OCI-LY3 (cell line): ENCODE data around the gene TMEM233.

Experiments
- H2AFZ ChIP-seq: fragments of 200-600, 300-600 bp; shearing (Covaris generic); 2 replicates; pipeline ENCODE4 v1.6.0; 2014; ENCODE audit warnings: antibody characterized with exemption, low read depth, low read length
- H3K27ac ChIP-seq: fragments of 200-600, 300-600 bp; sonication (generic); 2 replicates; pipeline ENCODE4 v1.5.1; 2014; ENCODE audit warnings: mild to moderate bottlenecking, low read length, moderate library complexity, mixed read lengths
- H3K27me3 ChIP-seq: fragments of 200-600, 300-600 bp; sonication (generic); 2 replicates; pipeline ENCODE4 v1.6.1; 2014; ENCODE audit warnings: low read depth, low read length, mixed read lengths
- H3K36me3 ChIP-seq: fragments of 200-600, 300-600 bp; sonication (generic); replicated peaks from 2 replicates; pipeline ENCODE3; 2014; ENCODE audit warnings: low read depth, low read length, mixed read lengths
- H3K4me1 ChIP-seq: fragments of 300-600, 200-600 bp; sonication (generic); 2 replicates; pipeline ENCODE4 v1.6.1; 2014; ENCODE audit warnings: low read length, mixed read lengths
- H3K4me2 ChIP-seq: fragments of 200-600, 300-600 bp; sonication (generic); 2 replicates; pipeline ENCODE4 v1.6.1; 2014; ENCODE audit warnings: low read length, mixed read lengths
- H3K4me3 ChIP-seq: fragments of 300-600, 200-600 bp; sonication (generic); 2 replicates; pipeline ENCODE4 v1.5.1; 2014; ENCODE audit warnings: antibody characterized with exemption, mild to moderate bottlenecking, low read length, moderate library complexity
- H3K79me2 ChIP-seq: fragments of 300-600, 200-600 bp; shearing (Covaris generic); 2 replicates; pipeline ENCODE4 v1.6.1; 2014; ENCODE audit warnings: mild to moderate bottlenecking, low read length, mixed read lengths
- H3K9ac ChIP-seq: fragments of 300-600, 200-600 bp; shearing (Covaris generic); 2 replicates; pipeline ENCODE4 v1.6.0; 2014; ENCODE audit warnings: mild to moderate bottlenecking, low read length, moderate library complexity
- H3K9me3 ChIP-seq: fragments of 200-600, 300-600 bp; shearing (Covaris generic); 2 replicates; pipeline ENCODE4 v1.6.1; 2014; ENCODE audit warnings: low read length, mixed read lengths; ENCODE audit not compliant: insufficient read depth
- H4K20me1 ChIP-seq: fragments of 200-600, 300-600 bp; sonication (generic); 2 replicates; pipeline ENCODE4 v1.6.1; 2016; ENCODE audit warnings: low read length, mixed read lengths; ENCODE audit not compliant: insufficient read depth
- EZH2phosphoT487 ChIP-seq: fragments of 200-600 bp; shearing (Covaris generic); IDR thresholded peaks from 2 replicates; pipeline ENCODE4 v1.6.1; 2018; ENCODE audit warnings: antibody characterized with exemption, mixed run types, low read depth
- TF ChIP-seq, protein P1 (sequence below): fragments of 200-600, 300-600 bp; sonication (generic); IDR thresholded peaks from 2 replicates; pipeline ENCODE4 v1.5.1; 2014; ENCODE audit warnings: antibody characterized with exemption, low read length, low read depth

The TMEM233 gene

DNA sequence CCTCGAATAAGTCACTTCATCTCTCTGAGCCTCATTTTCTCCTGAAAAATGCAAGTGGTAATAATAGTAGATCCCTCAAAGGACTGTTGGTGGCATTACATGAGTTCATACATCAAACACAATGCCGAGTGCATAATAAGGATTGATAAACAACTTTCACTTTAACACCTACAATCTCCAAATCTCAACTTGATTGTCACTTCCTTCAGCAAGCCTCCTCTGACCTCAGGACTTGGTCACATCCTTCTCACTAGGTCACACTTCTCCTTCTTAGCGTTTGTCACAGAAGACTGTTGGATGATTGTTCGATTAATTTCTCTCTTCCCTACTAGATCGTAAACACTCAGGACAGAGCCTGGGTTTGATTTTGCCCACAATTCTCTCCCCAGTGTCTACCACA lies 66.5 kb downstream of the TMEM233 start:
- Histone ChIP-seq H3K4me1 (peaks cover 4% of the 10 kb centered on the region), H3K79me2 (no peaks in the 10 kb centered on the region)

DNA sequence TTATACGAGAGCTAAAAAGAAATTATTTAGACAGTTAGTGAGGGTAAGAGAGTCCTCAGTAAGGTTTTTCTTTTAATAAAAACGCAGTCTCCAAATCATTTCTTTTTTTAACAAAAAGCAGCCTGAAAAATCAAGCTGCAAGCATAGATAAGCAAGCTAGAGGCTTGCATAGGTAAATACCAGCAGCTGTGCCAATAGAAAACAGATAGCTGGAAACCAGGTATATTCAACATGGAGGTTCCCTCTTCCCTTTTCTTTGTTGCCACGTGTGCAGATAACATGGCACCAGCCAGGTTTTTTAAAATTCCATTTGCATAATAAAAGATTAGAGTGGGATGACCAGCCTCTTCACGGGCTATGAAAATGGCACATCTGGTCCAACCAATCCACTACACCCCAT lies 68.3 kb downstream of the TMEM233 start:
- H2AFZ ChIP-seq, result no peak overlapping the region
- no peaks in the 10 kb centered on the region for H3K36me3 ChIP-seq
- no peaks in the 10 kb centered on the region for H4K20me1 ChIP-seq
- H3K9ac ChIP-seq, result no peak overlapping the region
- H3K79me2 ChIP-seq, result no peaks in the 10 kb centered on the region
- no peak overlapping the region for H3K4me2 ChIP-seq
- H3K27ac ChIP-seq, result no peak overlapping the region
- TF ChIP-seq EZH2phosphoT487, result no peak
- TF ChIP-seq, protein P1, sequence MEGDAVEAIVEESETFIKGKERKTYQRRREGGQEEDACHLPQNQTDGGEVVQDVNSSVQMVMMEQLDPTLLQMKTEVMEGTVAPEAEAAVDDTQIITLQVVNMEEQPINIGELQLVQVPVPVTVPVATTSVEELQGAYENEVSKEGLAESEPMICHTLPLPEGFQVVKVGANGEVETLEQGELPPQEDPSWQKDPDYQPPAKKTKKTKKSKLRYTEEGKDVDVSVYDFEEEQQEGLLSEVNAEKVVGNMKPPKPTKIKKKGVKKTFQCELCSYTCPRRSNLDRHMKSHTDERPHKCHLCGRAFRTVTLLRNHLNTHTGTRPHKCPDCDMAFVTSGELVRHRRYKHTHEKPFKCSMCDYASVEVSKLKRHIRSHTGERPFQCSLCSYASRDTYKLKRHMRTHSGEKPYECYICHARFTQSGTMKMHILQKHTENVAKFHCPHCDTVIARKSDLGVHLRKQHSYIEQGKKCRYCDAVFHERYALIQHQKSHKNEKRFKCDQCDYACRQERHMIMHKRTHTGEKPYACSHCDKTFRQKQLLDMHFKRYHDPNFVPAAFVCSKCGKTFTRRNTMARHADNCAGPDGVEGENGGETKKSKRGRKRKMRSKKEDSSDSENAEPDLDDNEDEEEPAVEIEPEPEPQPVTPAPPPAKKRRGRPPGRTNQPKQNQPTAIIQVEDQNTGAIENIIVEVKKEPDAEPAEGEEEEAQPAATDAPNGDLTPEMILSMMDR, result no peak
- no peak overlapping the region for H3K4me3 ChIP-seq
- no peaks in the 10 kb centered on the region for H3K27me3 ChIP-seq
- H3K4me1 ChIP-seq, result peaks cover 15% of the 10 kb centered on the region
- no peaks in the 10 kb centered on the region for H3K9me3 ChIP-seq

More for the DNA sequence above, 66.5 kb downstream of the TMEM233 start:
- no peak overlapping the region for H3K9ac ChIP-seq
- TF ChIP-seq, protein P1, result no peak
- TF ChIP-seq EZH2phosphoT487, result no peak
- no peaks in the 10 kb centered on the region for H3K27me3 ChIP-seq
- H3K4me3 ChIP-seq, result peak overlapping the region; percentile 38; the same call in 1 of the 2 replicates
- H2AFZ ChIP-seq, result peak overlapping the region; percentile 97
- H3K4me2 ChIP-seq, result peak overlapping the region; percentile 56
- H3K9me3 ChIP-seq, result no peaks in the 10 kb centered on the region
- H3K27ac ChIP-seq, result no peak overlapping the region
- H3K36me3 ChIP-seq, result no peaks in the 10 kb centered on the region
- no peaks in the 10 kb centered on the region for H4K20me1 ChIP-seq

DNA sequence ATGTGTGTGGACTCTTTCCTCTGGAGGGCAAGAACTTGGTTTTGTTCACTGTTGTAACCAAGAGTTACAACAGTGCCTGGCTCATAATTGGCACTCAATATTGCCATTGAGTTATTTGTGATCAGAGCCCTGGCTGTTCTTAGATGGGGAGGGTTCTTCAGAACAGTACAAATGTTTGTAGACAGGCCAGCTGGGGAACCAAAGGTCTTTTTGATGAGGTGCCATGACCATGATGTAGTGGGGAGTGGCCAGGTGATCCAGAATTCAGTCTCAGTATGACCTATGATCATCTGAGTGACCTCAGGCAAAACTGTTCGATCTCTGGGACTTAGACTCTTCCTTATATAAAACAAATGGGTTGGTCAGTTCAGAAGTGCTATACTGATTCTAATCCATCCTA lies 71.1 kb downstream of the TMEM233 start:
- Histone ChIP-seq H3K4me3 (no peak overlapping the region), H3K4me1 (peaks cover 20% of the 10 kb centered on the region), H3K27ac (no peak overlapping the region), H3K27me3 (no peaks in the 10 kb centered on the region), H3K9ac (no peak overlapping the region), H4K20me1 (no peaks in the 10 kb centered on the region), H2AFZ (no peak overlapping the region), H3K4me2 (no peak overlapping the region), H3K9me3 (no peaks in the 10 kb centered on the region), H3K36me3 (no peaks in the 10 kb centered on the region), H3K79me2 (peaks cover 17% of the 10 kb centered on the region)
- TF ChIP-seq, protein P1, result no peak
- TF ChIP-seq EZH2phosphoT487, result no peak

DNA sequence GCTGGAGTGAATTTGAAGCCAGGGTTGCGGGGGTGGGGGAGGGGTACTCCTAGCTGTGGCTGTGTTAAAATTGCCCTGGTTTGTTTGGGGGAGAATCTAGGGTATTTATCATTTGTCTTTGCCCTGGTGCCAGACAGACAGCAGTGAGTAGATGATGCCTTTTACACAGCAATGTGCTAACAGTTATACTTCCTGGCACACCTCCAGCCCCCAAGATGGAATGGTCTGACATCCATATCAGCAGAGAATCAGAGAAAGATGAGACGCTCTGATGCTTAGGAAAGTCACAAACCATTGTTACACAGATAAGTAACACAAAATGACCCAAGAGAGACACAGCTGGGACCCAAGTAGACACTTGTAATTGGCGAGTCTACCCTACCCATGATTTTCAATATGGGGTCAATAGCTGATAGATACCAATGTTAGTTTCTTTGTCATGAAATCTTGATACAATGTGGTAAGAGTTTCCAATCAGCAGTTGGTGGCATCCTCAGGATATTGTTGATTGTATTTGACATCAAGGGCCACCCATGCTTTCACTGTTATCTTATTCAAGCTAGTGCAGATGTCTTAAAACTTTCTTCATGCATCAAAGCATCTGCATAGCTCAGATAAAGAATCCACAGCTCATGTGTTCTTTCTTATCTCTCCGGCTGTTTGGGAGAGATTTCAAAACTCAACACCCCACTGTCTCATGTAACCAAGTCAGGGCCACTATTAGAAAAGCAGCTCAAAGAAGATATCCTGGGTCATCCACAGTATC lies 71.8 kb downstream of the TMEM233 start:
- no peak for TF ChIP-seq EZH2phosphoT487
- TF ChIP-seq, protein P1, result no peak
- Histone ChIP-seq H3K4me3 (no peak overlapping the region), H3K27ac (no peak overlapping the region), H3K4me2 (no peak overlapping the region), H3K27me3 (no peaks in the 10 kb centered on the region), H4K20me1 (no peaks in the 10 kb centered on the region), H3K79me2 (peaks cover 24% of the 10 kb centered on the region), H2AFZ (no peak overlapping the region), H3K9me3 (no peaks in the 10 kb centered on the region), H3K36me3 (peaks cover 5% of the 10 kb centered on the region), H3K9ac (no peak overlapping the region), H3K4me1 (peaks cover 18% of the 10 kb centered on the region)
